Vagina (tissue), 2 donors: ENCODE measurements around the gene KIF5A.

ENCODE experiments used
- CTCF ChIP-seq, 3 experiments: fragments of 450-650 bp in 2 of 3; fragments of 200-600 bp in 1 of 3; sonication (generic) in 1 of 3; IDR thresholded peaks; one replicate each; pipeline ENCODE4 v1.5.1; 2017 to 2019; ENCODE audit warnings: antibody characterized with exemption in 3 of 3, mild to moderate bottlenecking in 2 of 3, moderate library complexity in 2 of 3
- POLR2A ChIP-seq, 2 donors: fragments of 450-650 bp; IDR thresholded peaks; one replicate each; pipeline ENCODE4 v1.6.1; 2017; ENCODE audit warnings: antibody characterized with exemption in 2 of 2, mild to moderate bottlenecking in 2 of 2, moderate library complexity in 2 of 2
- POLR2AphosphoS5 ChIP-seq, 2 donors: sonication (generic); formaldehyde crosslinking; IDR thresholded peaks; one replicate each; pipeline ENCODE4 v1.9.0; 2017; ENCODE audit warnings: antibody characterized with exemption in 2 of 2, mild to moderate bottlenecking in 2 of 2, low read depth in 1 of 2; ENCODE audit not compliant: insufficient read depth in 1 of 2

- TF ChIP-seq CTCF (IDR thresholded peaks at IDR 0.05): no peak
- TF ChIP-seq POLR2AphosphoS5 (IDR thresholded peaks at IDR 0.05; ENCODE audit: insufficient read depth in 1 of 2, low read depth in 1 of 2): no peak
- TF ChIP-seq POLR2A (IDR thresholded peaks at IDR 0.05): no peak
Measured at GRCh38 chr12:57548013-57548315, 1.9 kb upstream of the KIF5A start.
